Measurements from ENCODE around the gene CBLC. TPM values are rescaled to one million over a fixed set of nuclear protein-coding genes. Genes with fewer than 3 reads are reported as not detected.

The CBLC gene
- total and polyA plus RNA-seq, 9 donors = 0.11 to 2.6 (median 1.1) TPM; not detected in 5

DNA sequence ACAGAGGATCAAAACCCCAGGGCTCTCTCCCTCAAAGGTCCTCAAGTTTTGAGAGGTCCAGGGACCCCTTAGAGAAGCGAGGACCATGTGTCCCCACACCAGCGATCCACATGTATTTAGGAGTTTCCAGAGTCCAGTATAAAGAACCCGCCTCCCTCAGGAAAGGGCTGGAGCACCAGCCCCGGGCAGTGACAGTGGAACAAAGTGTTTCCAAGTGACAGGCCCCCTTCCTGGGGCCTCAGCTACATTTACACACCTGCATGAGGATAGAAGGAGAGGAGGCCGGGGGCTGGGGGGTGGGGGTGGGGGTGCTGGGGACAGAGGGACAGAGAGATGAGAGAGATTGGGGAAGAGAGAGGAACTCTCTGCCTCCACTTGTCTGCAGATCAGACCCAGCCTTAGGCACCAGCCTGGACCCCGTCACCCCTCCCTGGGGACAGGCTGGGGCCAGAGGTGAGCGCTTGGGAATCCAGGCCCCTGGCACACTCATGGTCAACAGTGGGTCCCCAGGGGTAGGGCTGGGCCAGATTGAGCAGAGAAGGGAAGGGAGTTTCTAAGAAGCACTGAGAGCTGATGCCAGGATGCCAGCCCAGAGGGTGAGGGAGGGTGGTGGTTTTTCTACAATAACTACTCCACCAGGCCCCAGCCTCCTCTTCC lies 32.0 kb downstream of the CBLC start:
- Histone ChIP-seq H3K4me3 (ENCODE audit: low read length) (peak overlapping the region; percentile 85), H3K9me3 (replicated peaks; ENCODE audit: control insufficient read depth, low read depth, low read length) (no peaks in the 10 kb centered on the region), H3K27ac (ENCODE audit: low read length) (peak overlapping the region; percentile 67), H3K4me1 (ENCODE audit: control insufficient read depth, insufficient read depth, low read length) (peaks cover 45% of the 10 kb centered on the region), H3K27me3 (ENCODE audit: control insufficient read depth, insufficient read depth, low read length) (no peaks in the 10 kb centered on the region), H3K36me3 (ENCODE audit: control insufficient read depth, insufficient read depth, low read length) (peaks cover 31% of the 10 kb centered on the region)
- 80% methylated on average over 1 of the region's 7 CpGs for WGBS (ENCODE audit: insufficient coverage)
- peak; percentile 33 for DNase-seq

- Histone ChIP-seq H3K4me3 (ENCODE audit: low read length) (peak overlapping the region; percentile 85), H3K9me3 (replicated peaks; ENCODE audit: control insufficient read depth, low read depth, low read length) (no peaks in the 10 kb centered on the region), H3K4me1 (ENCODE audit: control insufficient read depth, insufficient read depth, low read length) (peaks cover 52% of the 10 kb centered on the region), H3K27me3 (ENCODE audit: control insufficient read depth, insufficient read depth, low read length) (no peaks in the 10 kb centered on the region), H3K36me3 (ENCODE audit: control insufficient read depth, insufficient read depth, low read length) (peaks cover 39% of the 10 kb centered on the region), H3K27ac (ENCODE audit: low read length) (no peak overlapping the region)
- 68% methylated on average over 4 of the region's 13 CpGs for WGBS (ENCODE audit: insufficient coverage)
- DNase-seq = no peak
Observed at GRCh38 chr19:44810234-44811121, 32.8 kb downstream of the CBLC start.

DNA sequence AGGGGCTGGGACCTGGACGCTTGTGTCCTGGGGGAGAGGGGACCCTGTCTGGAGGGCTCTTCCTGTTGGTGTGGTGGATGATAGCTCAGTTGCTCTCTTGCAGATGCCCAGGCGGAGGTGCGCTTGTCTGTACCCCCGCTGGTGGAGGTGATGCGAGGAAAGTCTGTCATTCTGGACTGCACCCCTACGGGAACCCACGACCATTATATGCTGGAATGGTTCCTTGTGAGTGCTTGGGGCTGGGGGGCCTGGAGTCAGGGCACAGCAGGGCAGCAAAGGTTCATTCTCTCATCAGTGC lies 33.4 kb downstream of the CBLC start:
- no peak overlapping the region for H3K4me3 ChIP-seq (ENCODE audit: low read length)

GRCh38 chr19:44812142-44812718 lies 34.5 kb downstream of the CBLC start:
- Histone ChIP-seq H3K27ac (ENCODE audit: low read length) (no peak overlapping the region), H3K27me3 (ENCODE audit: control insufficient read depth, insufficient read depth, low read length) (no peaks in the 10 kb centered on the region), H3K4me3 (ENCODE audit: low read length) (no peak overlapping the region), H3K4me1 (ENCODE audit: control insufficient read depth, insufficient read depth, low read length) (peaks cover 66% of the 10 kb centered on the region), H3K9me3 (replicated peaks; ENCODE audit: control insufficient read depth, low read depth, low read length) (no peaks in the 10 kb centered on the region), H3K36me3 (ENCODE audit: control insufficient read depth, insufficient read depth, low read length) (peaks cover 45% of the 10 kb centered on the region)
- WGBS (ENCODE audit: insufficient coverage) = 85% methylated on average over 28 of the region's 28 CpGs
- no peak for DNase-seq

More for the DNA sequence above, 33.4 kb downstream of the CBLC start:
- H3K36me3 ChIP-seq (ENCODE audit: control insufficient read depth, insufficient read depth, low read length) = peaks cover 42% of the 10 kb centered on the region
- H3K27me3 ChIP-seq (ENCODE audit: control insufficient read depth, insufficient read depth, low read length) = no peaks in the 10 kb centered on the region
- WGBS (ENCODE audit: insufficient coverage) = 87% methylated on average over 6 of the region's 7 CpGs
- no peaks in the 10 kb centered on the region for H3K9me3 ChIP-seq (replicated peaks; ENCODE audit: control insufficient read depth, low read depth, low read length)
- H3K27ac ChIP-seq (ENCODE audit: low read length) = no peak overlapping the region
- DNase-seq = no peak
- H3K4me1 ChIP-seq (ENCODE audit: control insufficient read depth, insufficient read depth, low read length) = peaks cover 58% of the 10 kb centered on the region

GRCh38 chr19:44813070-44813840 lies 35.6 kb downstream of the CBLC start:
- no peak overlapping the region for H3K27ac ChIP-seq (ENCODE audit: low read length)
- H3K9me3 ChIP-seq (replicated peaks; ENCODE audit: control insufficient read depth, low read depth, low read length) = no peaks in the 10 kb centered on the region
- no peak for DNase-seq
- peaks cover 63% of the 10 kb centered on the region for H3K4me1 ChIP-seq (ENCODE audit: control insufficient read depth, insufficient read depth, low read length)
- no peaks in the 10 kb centered on the region for H3K27me3 ChIP-seq (ENCODE audit: control insufficient read depth, insufficient read depth, low read length)
- H3K4me3 ChIP-seq (ENCODE audit: low read length) = no peak overlapping the region
- peaks cover 50% of the 10 kb centered on the region for H3K36me3 ChIP-seq (ENCODE audit: control insufficient read depth, insufficient read depth, low read length)
- 78% methylated on average over 38 of the region's 38 CpGs for WGBS (ENCODE audit: insufficient coverage)

DNA sequence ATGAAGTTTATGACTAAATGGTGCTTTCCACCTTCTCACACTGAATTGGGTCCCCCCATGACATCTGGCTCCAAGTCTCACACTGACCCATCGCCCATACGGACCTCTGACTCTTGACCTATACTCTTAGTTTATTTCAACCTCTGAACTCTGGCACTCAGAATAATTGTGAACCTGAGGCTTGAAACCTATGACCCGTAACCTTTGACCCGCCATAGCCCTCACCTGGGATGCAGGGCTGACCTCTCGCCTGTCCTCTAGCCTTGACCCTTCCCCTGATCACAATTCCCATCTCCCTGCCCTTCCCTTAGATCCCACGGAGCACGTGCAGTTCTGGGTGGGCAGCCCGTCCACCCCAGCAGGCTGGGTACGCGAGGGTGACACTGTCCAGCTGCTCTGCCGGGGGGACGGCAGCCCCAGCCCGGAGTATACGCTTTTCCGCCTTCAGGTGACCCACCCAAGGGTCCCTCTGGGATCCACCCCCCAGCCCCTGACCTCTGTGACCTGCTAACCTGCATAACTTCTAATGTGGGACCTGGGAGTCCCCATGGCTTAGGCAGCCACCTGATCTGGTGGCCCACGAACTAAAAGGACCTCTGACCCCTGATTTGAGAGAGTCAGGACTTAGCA lies 36.3 kb downstream of the CBLC start:
- Histone ChIP-seq H3K36me3 (ENCODE audit: control insufficient read depth, insufficient read depth, low read length) (peaks cover 57% of the 10 kb centered on the region), H3K4me1 (ENCODE audit: control insufficient read depth, insufficient read depth, low read length) (peaks cover 64% of the 10 kb centered on the region), H3K9me3 (replicated peaks; ENCODE audit: control insufficient read depth, low read depth, low read length) (no peaks in the 10 kb centered on the region), H3K27me3 (ENCODE audit: control insufficient read depth, insufficient read depth, low read length) (no peaks in the 10 kb centered on the region), H3K4me3 (ENCODE audit: low read length) (no peak overlapping the region), H3K27ac (ENCODE audit: low read length) (no peak overlapping the region)
- no peak for DNase-seq
- WGBS (ENCODE audit: insufficient coverage) = 84% methylated on average over 14 of the region's 16 CpGs

GRCh38 chr19:44814517-44814916 lies 36.8 kb downstream of the CBLC start:
- peaks cover 63% of the 10 kb centered on the region for H3K36me3 ChIP-seq (ENCODE audit: control insufficient read depth, insufficient read depth, low read length)
- H3K9me3 ChIP-seq (replicated peaks; ENCODE audit: control insufficient read depth, low read depth, low read length) = no peaks in the 10 kb centered on the region
- 88% methylated on average over 4 of the region's 17 CpGs for WGBS (ENCODE audit: insufficient coverage)
- no peak overlapping the region for H3K27ac ChIP-seq (ENCODE audit: low read length)
- peaks cover 64% of the 10 kb centered on the region for H3K4me1 ChIP-seq (ENCODE audit: control insufficient read depth, insufficient read depth, low read length)
- H3K4me3 ChIP-seq (ENCODE audit: low read length) = no peak overlapping the region
- DNase-seq = no peak
- no peaks in the 10 kb centered on the region for H3K27me3 ChIP-seq (ENCODE audit: control insufficient read depth, insufficient read depth, low read length)

DNA sequence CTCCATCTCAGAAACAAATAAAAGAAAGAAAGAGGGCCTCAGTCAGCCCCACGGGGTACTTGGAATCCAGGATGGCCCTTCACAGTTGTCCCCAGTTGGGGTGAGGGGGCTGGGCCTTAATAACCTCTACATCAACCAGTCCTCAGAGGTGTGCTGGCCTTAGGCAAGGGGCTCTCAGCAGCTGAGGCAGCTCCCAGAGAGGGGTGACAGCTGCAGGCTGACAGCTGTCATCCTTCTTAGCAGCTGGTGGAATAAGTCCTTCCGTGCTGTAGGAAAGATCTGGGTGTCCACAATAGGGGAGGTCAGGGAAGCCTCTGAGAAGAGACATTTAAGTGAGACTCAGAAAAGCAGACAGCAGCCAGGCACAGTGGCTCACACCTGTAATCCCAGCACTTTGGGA lies 38.6 kb downstream of the CBLC start:
- Histone ChIP-seq H3K9me3 (replicated peaks; ENCODE audit: control insufficient read depth, low read depth, low read length) (no peaks in the 10 kb centered on the region), H3K27me3 (ENCODE audit: control insufficient read depth, insufficient read depth, low read length) (no peaks in the 10 kb centered on the region), H3K36me3 (ENCODE audit: control insufficient read depth, insufficient read depth, low read length) (peaks cover 62% of the 10 kb centered on the region), H3K4me1 (ENCODE audit: control insufficient read depth, insufficient read depth, low read length) (peaks cover 55% of the 10 kb centered on the region), H3K4me3 (ENCODE audit: low read length) (no peak overlapping the region), H3K27ac (ENCODE audit: low read length) (peak overlapping the region; percentile 65)
- WGBS (ENCODE audit: insufficient coverage) = no CpG with 5 or more reads among the region's 2 CpGs
- DNase-seq = peak; percentile 86

DNA sequence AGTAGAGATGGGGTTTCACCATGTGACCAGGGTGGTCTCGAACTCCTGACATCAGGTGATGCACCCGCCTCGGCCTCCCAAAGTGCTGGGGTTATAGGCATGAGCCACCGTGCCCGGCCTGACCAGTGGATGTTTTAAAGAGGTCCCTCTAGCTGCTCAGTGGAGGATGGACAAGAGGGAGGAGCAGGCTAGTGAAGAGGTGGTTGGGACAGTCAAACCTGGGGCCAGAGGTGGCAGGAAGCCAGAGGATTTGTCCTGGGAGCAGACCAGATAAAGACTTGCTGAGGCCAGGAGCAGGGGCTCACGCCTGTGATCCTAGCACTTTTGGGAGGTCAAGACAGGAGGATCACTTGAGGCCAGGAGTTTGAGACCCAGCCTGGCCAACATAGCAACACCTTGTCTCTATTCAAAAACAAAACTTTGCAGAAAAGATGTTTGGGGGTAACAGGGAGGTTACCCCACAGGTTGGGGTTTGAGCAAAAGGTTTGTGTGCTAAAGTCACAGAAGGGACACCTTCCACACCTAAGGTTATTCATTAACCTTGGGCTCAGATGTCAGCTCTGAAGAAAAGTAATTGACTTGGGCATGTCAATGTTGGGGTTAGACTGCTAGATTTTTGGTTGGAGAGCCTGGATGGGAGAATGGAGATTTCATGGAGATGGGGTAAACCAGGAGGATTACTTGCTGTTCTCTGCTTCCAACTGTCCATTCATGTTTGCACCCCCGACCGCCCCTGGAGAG lies 40.2 kb downstream of the CBLC start:
- 91% methylated on average over 7 of the region's 8 CpGs for WGBS (ENCODE audit: insufficient coverage)
- no peak overlapping the region for H3K27ac ChIP-seq (ENCODE audit: low read length)
- no peak overlapping the region for H3K4me3 ChIP-seq (ENCODE audit: low read length)
- peaks cover 53% of the 10 kb centered on the region for H3K36me3 ChIP-seq (ENCODE audit: control insufficient read depth, insufficient read depth, low read length)
- no peaks in the 10 kb centered on the region for H3K27me3 ChIP-seq (ENCODE audit: control insufficient read depth, insufficient read depth, low read length)
- H3K9me3 ChIP-seq (replicated peaks; ENCODE audit: control insufficient read depth, low read depth, low read length) = no peaks in the 10 kb centered on the region
- H3K4me1 ChIP-seq (ENCODE audit: control insufficient read depth, insufficient read depth, low read length) = peaks cover 68% of the 10 kb centered on the region
- no peak for DNase-seq
